ENCODE results near the gene SF3A2. TPM values are rescaled to one million over a fixed set of nuclear protein-coding genes. Genes with fewer than 3 reads are reported as not detected.

Gene SF3A2
- total and polyA plus RNA-seq, 3 experiments from 2014 or later = 36.2 to 138 (median 131) TPM

DNA sequence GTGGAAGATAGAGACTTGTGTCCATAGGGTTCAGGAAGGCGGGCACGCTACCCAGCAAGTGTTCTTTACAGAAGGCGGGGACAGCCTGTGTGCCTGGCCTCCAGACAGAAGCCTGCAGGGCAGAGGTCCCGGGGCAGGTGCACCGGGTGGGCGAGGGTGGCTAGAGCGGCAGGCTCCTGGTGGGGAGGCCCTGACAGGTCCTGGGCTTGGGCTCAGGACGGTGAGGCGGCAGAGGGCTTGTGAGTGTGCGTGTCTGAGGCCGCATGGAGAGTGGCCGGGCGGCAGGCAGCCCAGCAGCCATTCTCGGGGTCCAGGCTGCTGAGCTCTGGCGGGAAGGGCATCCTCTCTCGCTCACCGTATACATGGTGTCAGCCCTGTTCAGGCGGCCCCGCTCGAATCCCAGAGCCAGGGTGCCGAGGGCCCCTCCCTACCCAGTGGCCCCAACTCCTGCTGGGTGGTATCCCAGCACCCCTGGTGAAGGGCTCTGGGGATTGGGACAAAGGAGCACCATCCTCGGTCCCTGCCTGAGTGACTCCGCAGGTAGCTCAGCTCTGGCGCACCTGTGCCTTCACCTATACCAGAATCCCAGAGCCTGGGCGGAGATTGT is 9.5 kb downstream of the SF3A2 start:
- H3K27me3 ChIP-seq (ENCODE audit: insufficient read depth, low read length, poor library complexity, severe bottlenecking) = peaks cover 5% of the 10 kb centered on the region
- H3K4me1 ChIP-seq (ENCODE audit: insufficient read depth, low read length) = peaks cover 25% of the 10 kb centered on the region
- Mint-ChIP-seq H3K4me3 (peak overlapping the region in 1 of 7 donors; percentile 45), H3K27me3 (peaks cover 0 to 2% of the 10 kb centered on the region in 2 donors), H3K36me3 (peaks cover 0 to 60% (median 3%) of the 10 kb centered on the region in 3 donors), H3K9me3 (peaks cover 0 to 1% (median 0%) of the 10 kb centered on the region in 5 donors), H3K27ac (no peak overlapping the region), H3K4me1 (peaks cover 16 to 19% (median 16%) of the 10 kb centered on the region in 3 donors)
- no peak for DNase-seq
- H3K4me3 ChIP-seq (ENCODE audit: low read length) = no peak overlapping the region
- H3K27ac ChIP-seq (ENCODE audit: low read depth, low read length) = no peak overlapping the region
- ChIA-PET POLR2A (interaction anchor here (1.3 kb wide), 1 partner anchor 12 kb away, joined by 3 read pairs; no protein-coding TSS in a partner anchor), CTCF (interaction anchor here (1.9 kb wide), 1 partner anchor 13 kb away, joined by 5 read pairs; no protein-coding TSS in a partner anchor)
- peaks cover 43% of the 10 kb centered on the region for H3K36me3 ChIP-seq (ENCODE audit: insufficient read depth, low read length)
- no peaks in the 10 kb centered on the region for H3K9me3 ChIP-seq (ENCODE audit: low read length)

GRCh38 chr19:2246801-2247361 is 10.3 kb downstream of the SF3A2 start:
- Histone ChIP-seq H3K9me3 (ENCODE audit: low read length) (no peaks in the 10 kb centered on the region), H3K4me1 (ENCODE audit: insufficient read depth, low read length) (peaks cover 21% of the 10 kb centered on the region), H3K27me3 (ENCODE audit: insufficient read depth, low read length, poor library complexity, severe bottlenecking) (peaks cover 9% of the 10 kb centered on the region), H3K27ac (ENCODE audit: low read depth, low read length) (no peak overlapping the region), H3K36me3 (ENCODE audit: insufficient read depth, low read length) (peaks cover 43% of the 10 kb centered on the region), H3K4me3 (ENCODE audit: low read length) (no peak overlapping the region)
- H3K27ac Mint-ChIP-seq = no peak overlapping the region
- no peak overlapping the region for H3K4me3 Mint-ChIP-seq
- POLR2A ChIA-PET = interaction anchor here (1.3 kb wide), 1 partner anchor 11 kb away, joined by 3 read pairs; no protein-coding TSS in a partner anchor
- DNase-seq = no peak
- H3K4me1 Mint-ChIP-seq = peaks cover 9 to 16% (median 9%) of the 10 kb centered on the region in 3 donors
- peaks cover 0 to 55% (median 3%) of the 10 kb centered on the region in 3 donors for H3K36me3 Mint-ChIP-seq
- CTCF ChIA-PET = no interaction called here
- peaks cover 0 to 2% of the 10 kb centered on the region in 2 donors for H3K27me3 Mint-ChIP-seq
- peaks cover 0 to 1% (median 0%) of the 10 kb centered on the region in 5 donors for H3K9me3 Mint-ChIP-seq

DNA sequence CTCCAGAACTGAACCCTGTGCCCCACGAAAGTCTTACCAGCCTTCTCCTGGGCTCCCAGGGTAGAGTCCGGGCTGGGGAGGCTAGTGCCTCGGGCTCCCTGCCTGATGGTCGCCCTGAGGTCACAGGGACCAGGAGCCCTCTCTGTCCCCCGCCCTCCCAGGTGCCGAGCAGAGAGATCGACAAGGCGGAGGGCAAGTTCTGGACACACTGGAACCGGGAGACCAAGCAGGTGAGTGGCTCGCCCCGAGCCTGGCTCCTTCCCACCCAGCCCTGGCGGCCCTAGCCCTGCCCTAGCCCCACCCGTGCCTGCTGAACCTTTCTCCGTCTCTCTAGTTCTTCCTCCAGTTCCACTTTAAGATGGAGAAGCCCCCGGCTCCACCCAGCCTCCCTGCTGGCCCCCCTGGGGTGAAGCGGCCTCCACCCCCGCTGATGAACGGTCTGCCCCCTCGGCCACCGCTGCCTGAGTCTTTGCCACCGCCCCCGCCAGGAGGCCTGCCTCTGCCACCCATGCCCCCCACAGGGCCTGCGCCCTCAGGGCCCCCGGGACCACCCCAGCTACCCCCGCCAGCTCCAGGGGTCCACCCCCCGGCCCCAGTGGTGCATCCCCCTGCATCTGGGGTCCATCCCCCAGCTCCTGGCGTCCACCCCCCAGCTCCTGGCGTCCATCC is 10.9 kb downstream of the SF3A2 start:
- peaks cover 0 to 2% of the 10 kb centered on the region in 2 donors for H3K27me3 Mint-ChIP-seq
- H3K4me1 Mint-ChIP-seq = peaks cover 4 to 13% (median 4%) of the 10 kb centered on the region in 3 donors

GRCh38 chr19:2248136-2249009 is 11.7 kb downstream of the SF3A2 start:
- Histone ChIP-seq H3K4me1 (ENCODE audit: insufficient read depth, low read length) (peaks cover 17% of the 10 kb centered on the region), H3K9me3 (ENCODE audit: low read length) (no peaks in the 10 kb centered on the region), H3K4me3 (ENCODE audit: low read length) (no peak overlapping the region), H3K27ac (ENCODE audit: low read depth, low read length) (no peak overlapping the region), H3K36me3 (ENCODE audit: insufficient read depth, low read length) (peaks cover 38% of the 10 kb centered on the region), H3K27me3 (ENCODE audit: insufficient read depth, low read length, poor library complexity, severe bottlenecking) (peaks cover 10% of the 10 kb centered on the region)
- peaks cover 0 to 2% of the 10 kb centered on the region in 2 donors for H3K27me3 Mint-ChIP-seq
- no peak overlapping the region for H3K27ac Mint-ChIP-seq
- peaks cover 0 to 16% (median 1%) of the 10 kb centered on the region in 3 donors for H3K4me1 Mint-ChIP-seq
- CTCF ChIA-PET = interaction anchor here (1.7 kb wide), 1 partner anchor 10 kb away, joined by 7 read pairs; no protein-coding TSS in a partner anchor
- H3K9me3 Mint-ChIP-seq = peaks cover 0 to 1% (median 0%) of the 10 kb centered on the region in 5 donors
- H3K36me3 Mint-ChIP-seq = peaks cover 0 to 45% (median 0%) of the 10 kb centered on the region in 3 donors
- POLR2A ChIA-PET = interaction anchor here (1.0 to 8.2 kb wide), 2 partner anchors 9 to 10 kb away, joined by 3 to 69 read pairs; no protein-coding TSS in a partner anchor
- H3K4me3 Mint-ChIP-seq = no peak overlapping the region
- no peak for DNase-seq

More for the DNA sequence above, 10.9 kb downstream of the SF3A2 start:
- H3K36me3 ChIP-seq (ENCODE audit: insufficient read depth, low read length) = peaks cover 43% of the 10 kb centered on the region
- Mint-ChIP-seq H3K9me3 (peaks cover 0 to 1% (median 0%) of the 10 kb centered on the region in 5 donors), H3K36me3 (peaks cover 0 to 50% (median 2%) of the 10 kb centered on the region in 3 donors), H3K27ac (no peak overlapping the region), H3K4me3 (no peak overlapping the region)
- H3K4me1 ChIP-seq (ENCODE audit: insufficient read depth, low read length) = peaks cover 21% of the 10 kb centered on the region
- ChIA-PET CTCF (no interaction called here), POLR2A (no interaction called here)
- peaks cover 10% of the 10 kb centered on the region for H3K27me3 ChIP-seq (ENCODE audit: insufficient read depth, low read length, poor library complexity, severe bottlenecking)
- no peak overlapping the region for H3K27ac ChIP-seq (ENCODE audit: low read depth, low read length)
- DNase-seq = no peak
- H3K4me3 ChIP-seq (ENCODE audit: low read length) = no peak overlapping the region
- no peaks in the 10 kb centered on the region for H3K9me3 ChIP-seq (ENCODE audit: low read length)

DNA sequence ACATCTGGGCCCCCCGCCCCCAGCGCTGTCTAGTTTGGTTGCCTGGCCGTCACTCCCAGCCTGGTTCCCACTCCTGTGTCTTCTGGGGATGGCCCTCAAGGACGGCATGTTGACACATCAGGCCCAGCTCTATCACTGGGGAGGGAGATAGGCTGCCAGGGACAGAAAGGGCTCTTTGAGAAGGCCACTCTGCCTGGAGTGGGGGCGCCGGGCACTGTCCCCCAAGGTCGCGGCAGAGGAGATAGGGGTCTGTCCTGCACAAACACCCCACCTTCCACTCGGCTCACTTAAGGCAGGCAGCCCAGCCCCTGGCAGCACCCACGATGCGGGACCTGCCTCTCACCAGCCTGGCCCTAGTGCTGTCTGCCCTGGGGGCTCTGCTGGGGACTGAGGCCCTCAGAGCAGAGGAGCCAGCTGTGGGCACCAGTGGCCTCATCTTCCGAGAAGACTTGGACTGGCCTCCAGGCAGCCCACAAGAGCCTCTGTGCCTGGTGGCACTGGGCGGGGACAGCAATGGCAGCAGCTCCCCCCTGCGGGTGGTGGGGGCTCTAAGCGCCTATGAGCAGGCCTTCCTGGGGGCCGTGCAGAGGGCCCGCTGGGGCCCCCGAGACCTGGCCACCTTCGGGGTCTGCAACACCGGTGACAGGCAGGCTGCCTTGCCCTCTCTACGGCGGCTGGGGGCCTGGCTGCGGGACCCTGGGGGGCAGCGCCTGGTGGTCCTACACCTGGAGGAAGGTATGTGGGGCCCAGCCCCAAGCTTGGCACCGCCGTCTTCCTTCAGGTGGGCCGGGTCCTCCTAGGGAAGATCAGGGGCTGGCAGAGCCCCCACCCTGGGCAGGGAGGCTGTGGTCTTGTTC is 12.6 kb downstream of the SF3A2 start, which contains the start of gene AMH:
TSS of gene AMH (plus strand) at position 314 of the 857 bp plus-strand sequence. CDS start at position 324, 10 bp downstream.
- H3K27me3 ChIP-seq (ENCODE audit: insufficient read depth, low read length, poor library complexity, severe bottlenecking) = peaks cover 10% of the 10 kb centered on the region
- Mint-ChIP-seq H3K27me3 (peaks cover 0 to 2% of the 10 kb centered on the region in 2 donors), H3K36me3 (peaks cover 0 to 37% (median 0%) of the 10 kb centered on the region in 3 donors), H3K4me3 (peak within 1 kb of the TSS in 3 of 7 donors; percentile 13 to 32 (median 24)), H3K4me1 (peaks cover 0 to 21% (median 4%) of the 10 kb centered on the region in 3 donors), H3K27ac (no peak within 1 kb of the TSS), H3K9me3 (peaks cover 0 to 1% (median 0%) of the 10 kb centered on the region in 5 donors)
- ChIA-PET POLR2A (interaction anchor here (1.0 to 8.2 kb wide), 2 partner anchors 9 to 10 kb away, joined by 3 to 69 read pairs; no protein-coding TSS in a partner anchor), CTCF (interaction anchor here (0.9 to 1.7 kb wide), 4 partner anchors 9 to 13 kb away, joined by 3 to 7 read pairs (median 4); no protein-coding TSS in a partner anchor)
- H3K36me3 ChIP-seq (ENCODE audit: insufficient read depth, low read length) = peaks cover 30% of the 10 kb centered on the region
- H3K4me3 ChIP-seq (ENCODE audit: low read length) = no peak within 1 kb of the TSS
- H3K27ac ChIP-seq (ENCODE audit: low read depth, low read length) = no peak within 1 kb of the TSS
- H3K9me3 ChIP-seq (ENCODE audit: low read length) = no peaks in the 10 kb centered on the region
- no peak for DNase-seq
- peaks cover 15% of the 10 kb centered on the region for H3K4me1 ChIP-seq (ENCODE audit: insufficient read depth, low read length)

DNA sequence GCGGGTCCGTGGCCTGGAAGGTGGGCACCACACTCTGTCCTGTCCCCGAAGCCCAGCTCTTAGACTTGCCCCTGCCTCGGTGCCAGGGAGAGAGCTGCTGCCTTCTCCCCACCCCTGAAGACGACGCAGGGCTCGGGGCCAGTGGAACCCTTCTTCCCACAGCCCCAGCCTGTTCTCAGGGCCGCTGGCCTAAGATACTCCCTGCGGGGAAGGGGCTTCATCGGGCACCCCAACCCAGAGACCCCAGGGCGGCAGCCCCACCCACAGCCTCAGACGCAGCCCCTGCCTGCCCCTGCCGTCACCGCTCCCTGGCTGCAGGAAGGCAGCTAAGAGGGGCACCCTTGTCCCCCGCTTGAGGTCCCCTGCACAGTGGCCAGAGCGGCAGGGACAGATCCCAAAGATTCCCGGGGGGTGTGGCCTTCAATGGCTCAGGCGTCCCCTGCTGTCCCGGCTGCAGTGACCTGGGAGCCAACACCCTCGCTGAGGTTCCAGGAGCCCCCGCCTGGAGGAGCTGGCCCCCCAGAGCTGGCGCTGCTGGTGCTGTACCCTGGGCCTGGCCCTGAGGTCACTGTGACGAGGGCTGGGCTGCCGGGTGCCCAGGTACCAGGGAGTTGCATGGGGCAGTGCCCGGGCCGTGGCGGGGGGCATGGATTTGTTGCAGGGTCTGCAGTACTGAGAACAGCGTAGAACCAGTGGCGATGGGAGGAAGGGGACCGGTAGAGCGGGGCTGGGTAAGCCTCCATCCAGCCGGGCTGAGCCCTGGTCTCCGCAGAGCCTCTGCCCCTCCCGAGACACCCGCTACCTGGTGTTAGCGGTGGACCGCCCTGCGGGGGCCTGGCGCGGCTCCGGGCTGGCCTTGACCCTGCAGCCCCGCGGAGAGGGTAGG is 13.5 kb downstream of the SF3A2 start:
- ChIA-PET CTCF (interaction anchor here (0.9 to 1.7 kb wide), 4 partner anchors 9 to 13 kb away, joined by 3 to 7 read pairs (median 4); no protein-coding TSS in a partner anchor), POLR2A (interaction anchor here (1.0 to 8.2 kb wide), 2 partner anchors 8 to 11 kb away, joined by 3 to 69 read pairs; no protein-coding TSS in a partner anchor)
- Histone ChIP-seq H3K4me1 (ENCODE audit: insufficient read depth, low read length) (peaks cover 15% of the 10 kb centered on the region), H3K27ac (ENCODE audit: low read depth, low read length) (no peak overlapping the region), H3K36me3 (ENCODE audit: insufficient read depth, low read length) (peaks cover 21% of the 10 kb centered on the region), H3K27me3 (ENCODE audit: insufficient read depth, low read length, poor library complexity, severe bottlenecking) (peaks cover 10% of the 10 kb centered on the region), H3K4me3 (ENCODE audit: low read length) (no peak overlapping the region), H3K9me3 (ENCODE audit: low read length) (no peaks in the 10 kb centered on the region)
- Mint-ChIP-seq H3K4me1 (peaks cover 0 to 21% (median 4%) of the 10 kb centered on the region in 3 donors), H3K27me3 (peaks cover 0 to 2% of the 10 kb centered on the region in 2 donors), H3K27ac (no peak overlapping the region), H3K4me3 (peak overlapping the region in 3 of 7 donors; percentile 13 to 37 (median 24)), H3K9me3 (peaks cover 0 to 1% (median 0%) of the 10 kb centered on the region in 5 donors), H3K36me3 (peaks cover 0 to 29% (median 0%) of the 10 kb centered on the region in 3 donors)
- no peak for DNase-seq

Measured in CD8-positive, alpha-beta memory T cell (primary cell).